Progenitor cell of endocrine pancreas (in vitro differentiated cells): ENCODE measurements around the gene BNC2. TPM values are rescaled to one million over a fixed set of nuclear protein-coding genes. Genes with fewer than 3 reads are reported as not detected.

ENCODE experiments used
- DNase-seq: peaks from one replicate; pipeline ENCODE4 v3.0.0; 2021; ENCODE audit warnings: low spot score; ENCODE audit not compliant: unreplicated experiment
- H3K27ac Mint-ChIP-seq: 2 replicates; pipeline ENCODE4 v1.8.0; 2021; ENCODE audit warnings: mild to moderate bottlenecking, moderate library complexity, mixed read lengths
- H3K27me3 Mint-ChIP-seq: 2 replicates; pipeline ENCODE4 v1.8.0; 2021; ENCODE audit warnings: mixed read lengths
- H3K36me3 Mint-ChIP-seq: 2 replicates; pipeline ENCODE4 v1.8.0; 2022; ENCODE audit warnings: mixed read lengths; ENCODE audit not compliant: insufficient read depth
- H3K4me1 Mint-ChIP-seq: 2 replicates; pipeline ENCODE4 v1.8.0; 2021; ENCODE audit warnings: low read depth, mixed read lengths
- H3K4me3 Mint-ChIP-seq: 2 replicates; pipeline ENCODE4 v1.8.0; 2021; ENCODE audit warnings: low read depth, mild to moderate bottlenecking, moderate library complexity, mixed read lengths
- H3K9me3 Mint-ChIP-seq: 2 replicates; pipeline ENCODE4 v1.8.0; 2021; ENCODE audit warnings: low read depth, mixed read lengths
- total RNA-seq: library from RNA; stranded (reverse); gene quantifications from 2 replicates; pipeline ENCODE4 v1.2.1, GENCODE V29; 2021
- TF ChIP-seq, protein P1 (sequence below): fragments of 200-600 bp; sonication (generic); IDR thresholded peaks from one replicate; pipeline ENCODE4 v1.5.0; 2021; ENCODE audit warnings: antibody characterized with exemption, mild to moderate bottlenecking; ENCODE audit not compliant: unreplicated experiment

The BNC2 gene
- total RNA-seq, 1 donor from 2014 or later: 1.0 TPM

DNA sequence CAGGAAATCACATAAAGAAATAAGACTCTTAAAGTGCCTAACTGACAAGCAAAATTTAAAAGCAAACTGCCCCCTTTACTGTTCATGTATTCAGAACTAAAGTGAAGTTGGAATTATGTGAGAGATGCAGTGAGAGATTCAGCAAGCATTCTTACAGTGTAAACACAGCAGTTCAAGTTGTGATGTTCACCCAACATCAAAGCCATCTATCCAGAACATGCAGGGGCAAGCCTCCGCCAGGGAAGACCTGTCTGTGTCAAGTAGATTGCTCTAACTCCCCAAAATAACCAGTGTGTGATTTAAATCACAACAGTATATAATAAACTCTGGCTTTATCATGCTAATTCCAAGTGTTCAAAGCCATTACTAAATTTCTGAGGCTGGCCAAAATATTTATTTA, 233.3 kb downstream of the BNC2 start:
- Mint-ChIP-seq H3K27ac (no peak overlapping the region), H3K4me3 (no peak overlapping the region), H3K36me3 (no peaks in the 10 kb centered on the region), H3K4me1 (no peaks in the 10 kb centered on the region), H3K27me3 (no peaks in the 10 kb centered on the region), H3K9me3 (no peaks in the 10 kb centered on the region)
- no peak for DNase-seq
- TF ChIP-seq, protein P1, sequence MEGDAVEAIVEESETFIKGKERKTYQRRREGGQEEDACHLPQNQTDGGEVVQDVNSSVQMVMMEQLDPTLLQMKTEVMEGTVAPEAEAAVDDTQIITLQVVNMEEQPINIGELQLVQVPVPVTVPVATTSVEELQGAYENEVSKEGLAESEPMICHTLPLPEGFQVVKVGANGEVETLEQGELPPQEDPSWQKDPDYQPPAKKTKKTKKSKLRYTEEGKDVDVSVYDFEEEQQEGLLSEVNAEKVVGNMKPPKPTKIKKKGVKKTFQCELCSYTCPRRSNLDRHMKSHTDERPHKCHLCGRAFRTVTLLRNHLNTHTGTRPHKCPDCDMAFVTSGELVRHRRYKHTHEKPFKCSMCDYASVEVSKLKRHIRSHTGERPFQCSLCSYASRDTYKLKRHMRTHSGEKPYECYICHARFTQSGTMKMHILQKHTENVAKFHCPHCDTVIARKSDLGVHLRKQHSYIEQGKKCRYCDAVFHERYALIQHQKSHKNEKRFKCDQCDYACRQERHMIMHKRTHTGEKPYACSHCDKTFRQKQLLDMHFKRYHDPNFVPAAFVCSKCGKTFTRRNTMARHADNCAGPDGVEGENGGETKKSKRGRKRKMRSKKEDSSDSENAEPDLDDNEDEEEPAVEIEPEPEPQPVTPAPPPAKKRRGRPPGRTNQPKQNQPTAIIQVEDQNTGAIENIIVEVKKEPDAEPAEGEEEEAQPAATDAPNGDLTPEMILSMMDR: no peak

DNA sequence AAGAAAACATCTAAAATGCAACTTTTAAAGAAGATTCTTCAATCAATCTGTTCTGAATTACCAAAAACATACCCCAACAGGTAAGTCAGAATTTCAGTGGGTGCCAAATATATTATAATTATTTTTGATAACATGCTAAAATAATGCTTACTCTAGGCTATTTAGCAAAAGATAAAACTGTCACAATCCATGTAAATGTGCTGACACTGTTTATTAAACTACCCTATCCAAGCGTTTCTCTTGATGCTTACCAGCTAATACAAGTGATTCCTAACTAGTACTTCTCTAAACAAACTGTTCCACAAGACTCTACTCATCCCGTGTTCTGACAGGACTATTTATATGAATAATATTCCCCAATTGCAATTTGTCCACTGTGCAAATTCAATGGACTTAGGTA, 236.7 kb downstream of the BNC2 start:
- TF ChIP-seq, protein P1: no peak
- Mint-ChIP-seq H3K27ac (no peak overlapping the region), H3K9me3 (no peaks in the 10 kb centered on the region), H3K36me3 (no peaks in the 10 kb centered on the region), H3K27me3 (no peaks in the 10 kb centered on the region), H3K4me1 (no peaks in the 10 kb centered on the region), H3K4me3 (no peak overlapping the region)
- DNase-seq: no peak

DNA sequence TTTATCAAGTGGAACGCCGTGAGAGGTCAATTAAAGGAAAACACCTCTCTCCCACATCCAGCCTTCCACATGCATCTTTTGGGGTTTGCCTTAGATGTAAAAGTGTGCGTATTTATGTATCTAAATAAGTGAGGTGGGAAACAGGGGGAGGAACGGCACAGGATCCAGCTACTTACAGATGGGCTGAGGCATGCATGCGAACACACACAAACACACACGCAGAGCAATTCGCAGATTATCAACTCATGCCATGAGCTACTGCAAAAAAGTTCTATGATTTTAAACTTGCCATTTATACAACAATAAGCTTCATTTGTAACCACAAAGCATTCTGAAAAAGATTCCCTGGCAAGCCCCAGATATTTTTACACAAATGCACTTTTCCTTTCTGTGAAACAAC, 242.1 kb downstream of the BNC2 start:
- no peaks in the 10 kb centered on the region for H3K9me3 Mint-ChIP-seq
- DNase-seq: no peak
- H3K27ac Mint-ChIP-seq: no peak overlapping the region
- H3K4me1 Mint-ChIP-seq: peaks cover 17% of the 10 kb centered on the region
- H3K36me3 Mint-ChIP-seq: no peaks in the 10 kb centered on the region
- no peak overlapping the region for H3K4me3 Mint-ChIP-seq
- TF ChIP-seq, protein P1: no peak
- no peaks in the 10 kb centered on the region for H3K27me3 Mint-ChIP-seq

DNA sequence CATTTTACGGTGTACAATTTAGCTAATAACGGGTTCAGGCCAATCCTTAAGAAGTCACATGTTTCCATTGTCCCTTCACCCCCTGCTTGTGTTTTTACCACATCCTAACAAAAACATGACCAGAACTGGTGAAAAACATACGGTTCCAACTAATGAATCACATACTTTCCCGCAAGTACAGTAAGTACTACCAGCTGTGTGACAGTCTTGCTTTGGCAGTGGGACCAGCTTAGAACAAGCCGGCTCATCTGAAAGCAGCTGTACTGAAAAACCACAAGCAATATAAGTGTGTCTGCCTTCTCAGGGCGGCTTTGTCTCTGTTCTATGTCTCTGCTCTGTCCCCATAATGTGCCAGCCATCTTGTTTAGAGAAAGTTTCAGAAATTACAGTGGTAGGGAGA, 242.5 kb downstream of the BNC2 start:
- H3K4me3 Mint-ChIP-seq: no peak overlapping the region
- TF ChIP-seq, protein P1: no peak
- H3K27ac Mint-ChIP-seq: no peak overlapping the region
- H3K4me1 Mint-ChIP-seq: peaks cover 17% of the 10 kb centered on the region
- no peak for DNase-seq
- no peaks in the 10 kb centered on the region for H3K9me3 Mint-ChIP-seq
- H3K36me3 Mint-ChIP-seq: no peaks in the 10 kb centered on the region
- peaks cover 2% of the 10 kb centered on the region for H3K27me3 Mint-ChIP-seq

DNA sequence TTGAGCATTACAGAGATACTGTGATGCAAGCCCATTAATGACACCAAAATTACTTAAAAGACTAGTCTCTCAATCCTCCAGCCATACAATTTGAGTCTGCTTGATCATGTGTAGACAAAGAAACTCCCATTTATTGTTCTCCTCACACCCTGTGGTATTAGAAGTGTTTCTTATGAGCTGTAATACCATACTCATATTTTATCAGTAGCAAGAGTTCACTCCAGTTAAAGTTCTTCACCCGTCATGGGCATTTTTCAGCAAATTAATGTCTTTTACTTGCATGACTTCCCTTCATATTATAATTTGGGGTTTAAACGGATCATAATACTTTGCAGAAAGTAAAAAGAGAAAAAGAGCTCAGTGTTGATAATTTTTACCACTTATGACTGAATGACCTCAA, 242.9 kb downstream of the BNC2 start:
- Mint-ChIP-seq H3K9me3 (no peaks in the 10 kb centered on the region), H3K27me3 (peaks cover 3% of the 10 kb centered on the region), H3K36me3 (no peaks in the 10 kb centered on the region), H3K27ac (no peak overlapping the region), H3K4me1 (peaks cover 17% of the 10 kb centered on the region), H3K4me3 (no peak overlapping the region)
- DNase-seq: no peak
- TF ChIP-seq, protein P1: no peak
